GM18519 (cell line): ENCODE results near the gene BTBD6.
A peak's percentile ranks its signal among the peaks of the same experiment; 100 is the strongest.

Experiments used
- ATAC-seq: cut with Tn5 transposase; IDR thresholded peaks from one replicate; pipeline ENCODE4 v1.9.1; 2021; ENCODE audit warnings: mild to moderate bottlenecking, moderate library complexity; ENCODE audit not compliant: unreplicated experiment, low FRiP score

The BTBD6 gene

GRCh38 chr14:105248368-105249181, at the start of gene BTBD6:
Gene BTBD6 (plus strand): TSS chr14:105248533. CDS start chr14:105248712, 179 bp downstream.
- peak; percentile 80 for ATAC-seq

DNA sequence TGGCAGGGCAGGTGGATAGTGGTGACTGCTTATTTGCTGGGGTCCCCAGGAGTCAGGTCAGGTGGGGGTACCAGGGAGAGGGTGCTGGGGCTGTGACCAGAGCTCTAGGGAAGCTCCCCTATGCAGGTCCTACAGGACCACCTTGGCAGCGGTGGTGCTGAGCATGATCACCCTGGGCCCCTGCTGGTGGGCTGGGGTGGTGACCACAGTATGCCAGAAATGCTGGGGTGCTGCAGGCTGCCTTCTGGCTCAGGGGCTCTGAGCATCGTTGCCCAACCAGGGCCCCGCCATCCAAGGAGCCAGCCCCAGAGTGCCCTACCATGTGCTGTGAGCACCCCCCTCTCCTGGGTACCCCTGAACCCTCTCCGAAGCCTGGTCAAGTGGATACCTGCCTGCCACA, 49.7 kb upstream of the BTBD6 start:
- ATAC-seq: no peak

GRCh38 chr14:105199093-105199492, 49.2 kb upstream of the BTBD6 start:
- no peak for ATAC-seq

GRCh38 chr14:105200074-105200473, 48.3 kb upstream of the BTBD6 start:
- no peak for ATAC-seq

DNA sequence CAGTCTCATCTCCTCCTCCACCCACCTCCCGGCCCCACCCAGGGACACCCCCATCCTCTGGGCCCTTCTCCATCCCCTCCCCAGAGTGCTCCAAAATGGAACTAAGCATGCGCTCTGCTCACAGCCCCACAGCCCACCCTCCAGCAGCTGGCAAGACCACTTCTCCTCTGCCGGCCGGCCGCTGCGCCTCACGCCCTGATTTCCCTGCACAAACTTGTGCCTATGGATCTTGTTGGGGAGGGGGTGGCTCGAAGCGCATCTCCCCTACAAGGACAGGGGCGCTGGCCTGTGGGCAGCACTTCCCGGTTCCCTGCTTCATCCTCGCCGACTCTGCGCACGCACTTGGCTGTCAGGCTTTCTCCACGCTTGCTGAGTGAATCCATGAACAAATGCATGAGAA, 47.7 kb upstream of the BTBD6 start:
- no peak for ATAC-seq

DNA sequence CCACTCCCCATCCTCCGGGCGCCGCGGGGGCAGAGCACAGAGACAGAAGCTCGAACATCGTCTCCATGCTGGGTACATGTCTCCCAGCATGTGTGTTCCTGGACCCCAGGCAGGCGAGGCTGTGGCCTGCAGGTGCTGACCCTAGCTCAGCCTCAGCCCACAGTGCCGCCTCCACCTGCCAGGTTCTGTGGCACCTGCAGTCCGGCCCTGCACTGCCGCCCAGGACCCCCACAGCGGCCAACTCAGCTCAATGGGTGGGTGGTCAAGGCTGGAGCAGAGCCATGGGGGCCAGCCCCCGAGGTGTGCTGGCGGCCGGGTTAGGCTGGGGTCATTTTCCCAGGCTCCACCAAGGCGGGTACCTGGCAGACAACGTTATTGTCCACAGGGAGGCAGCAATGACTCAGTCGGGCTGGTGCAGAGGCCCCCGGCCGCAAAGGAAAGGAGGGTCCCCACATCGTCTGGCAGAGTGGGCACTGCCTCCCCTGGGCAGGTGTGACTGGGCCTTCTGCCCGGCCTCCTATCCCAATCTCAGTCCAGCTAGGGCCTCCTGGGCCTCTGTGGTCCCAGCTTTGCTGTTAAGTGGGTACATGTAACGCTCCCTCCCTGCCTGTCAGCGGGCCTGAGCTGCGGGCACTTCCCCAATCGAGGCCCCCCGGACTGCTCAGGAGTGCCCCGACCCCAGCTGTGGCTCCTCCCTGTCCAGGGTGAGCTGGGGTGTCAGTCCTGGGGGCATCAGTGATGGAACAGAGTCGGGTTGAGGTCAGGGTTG, 47.0 kb upstream of the BTBD6 start:
- no peak for ATAC-seq

- no peak for ATAC-seq
Measured at GRCh38 chr14:105201925-105202513, 46.3 kb upstream of the BTBD6 start.

- ATAC-seq: no peak
Measured at GRCh38 chr14:105203057-105203531, 45.2 kb upstream of the BTBD6 start.

DNA sequence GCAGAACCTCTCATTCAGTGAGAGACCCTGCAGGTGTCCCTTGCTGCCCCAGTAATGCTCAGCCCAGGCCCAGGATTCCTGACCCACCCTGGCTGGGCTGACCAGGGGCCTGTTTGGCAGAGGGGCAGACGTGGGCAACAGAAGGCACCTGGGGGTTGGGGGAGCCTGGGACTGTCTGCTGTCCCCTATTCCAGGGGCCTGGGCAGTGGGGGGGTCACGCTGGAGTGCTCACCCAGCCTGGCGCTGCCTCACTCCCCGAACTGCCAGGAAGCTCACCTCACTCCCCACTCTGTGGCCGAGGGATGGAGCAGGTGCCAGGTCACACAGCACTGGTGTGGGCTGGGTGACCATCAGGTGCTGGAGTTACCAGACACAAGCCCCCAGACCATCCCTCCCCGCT, 44.6 kb upstream of the BTBD6 start:
- no peak for ATAC-seq

GRCh38 chr14:105204206-105204930, 44.0 kb upstream of the BTBD6 start:
- ATAC-seq: no peak

DNA sequence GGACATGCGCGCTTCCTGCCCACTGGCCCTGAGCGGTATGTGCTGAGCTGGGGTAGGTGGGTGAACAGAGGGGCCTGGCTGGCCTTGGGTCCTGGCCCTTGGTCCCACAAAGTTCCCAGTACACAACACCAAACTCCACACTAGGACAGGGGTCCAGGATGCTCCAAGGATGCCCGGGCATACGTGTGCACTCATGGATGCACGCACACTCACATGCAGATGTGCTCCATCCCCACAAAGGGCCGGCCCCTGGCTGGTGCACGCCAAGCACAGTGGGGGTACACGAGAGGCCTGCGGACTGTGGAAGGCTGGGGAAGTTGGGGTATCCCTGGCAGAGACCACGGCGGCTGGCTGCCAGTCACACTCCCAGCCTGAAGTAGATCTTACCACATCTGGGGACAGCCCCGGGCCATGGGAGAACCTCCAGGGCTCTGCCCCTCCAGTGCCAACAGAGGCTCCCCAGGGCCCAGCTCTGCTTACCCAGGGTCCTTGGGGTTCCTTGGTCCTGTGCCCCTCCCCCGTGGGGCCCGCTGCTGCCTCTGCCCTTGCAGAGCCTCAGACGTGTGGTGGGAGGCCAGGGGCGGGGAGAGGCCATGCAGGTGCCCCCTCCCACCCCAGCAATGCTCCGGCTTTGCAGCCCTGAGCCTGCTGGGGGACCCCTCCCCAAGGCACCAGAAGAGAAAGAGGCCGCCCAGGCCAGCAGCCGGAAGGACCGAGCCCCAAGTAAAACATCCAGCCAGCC, 43.2 kb upstream of the BTBD6 start:
- ATAC-seq: no peak

- no peak for ATAC-seq
Measured at GRCh38 chr14:105205673-105206208, 42.6 kb upstream of the BTBD6 start.

GRCh38 chr14:105206873-105207272, 41.5 kb upstream of the BTBD6 start:
- no peak for ATAC-seq

DNA sequence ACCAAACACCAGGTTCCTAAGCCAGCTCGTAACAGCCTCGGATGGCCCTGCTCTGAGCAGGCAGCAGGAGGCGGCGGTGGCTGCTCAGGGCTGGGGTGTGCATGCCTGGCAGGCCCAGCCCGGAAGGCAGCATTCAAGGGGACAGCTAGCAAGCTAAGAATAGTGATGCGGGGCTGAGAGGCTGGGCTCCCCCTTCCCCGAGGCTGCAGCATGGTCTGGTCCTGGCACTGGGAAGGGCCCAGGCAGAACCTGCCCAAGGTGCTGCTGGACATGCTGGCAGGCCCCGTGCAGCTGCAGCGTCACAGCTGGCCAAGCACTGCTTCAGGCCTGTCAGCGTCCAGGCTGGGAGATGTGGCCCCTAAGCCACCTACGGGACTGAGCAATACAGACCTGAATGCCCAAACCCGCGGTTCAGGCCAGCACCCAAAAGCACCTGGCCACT, 40.9 kb upstream of the BTBD6 start:
- no peak for ATAC-seq

DNA sequence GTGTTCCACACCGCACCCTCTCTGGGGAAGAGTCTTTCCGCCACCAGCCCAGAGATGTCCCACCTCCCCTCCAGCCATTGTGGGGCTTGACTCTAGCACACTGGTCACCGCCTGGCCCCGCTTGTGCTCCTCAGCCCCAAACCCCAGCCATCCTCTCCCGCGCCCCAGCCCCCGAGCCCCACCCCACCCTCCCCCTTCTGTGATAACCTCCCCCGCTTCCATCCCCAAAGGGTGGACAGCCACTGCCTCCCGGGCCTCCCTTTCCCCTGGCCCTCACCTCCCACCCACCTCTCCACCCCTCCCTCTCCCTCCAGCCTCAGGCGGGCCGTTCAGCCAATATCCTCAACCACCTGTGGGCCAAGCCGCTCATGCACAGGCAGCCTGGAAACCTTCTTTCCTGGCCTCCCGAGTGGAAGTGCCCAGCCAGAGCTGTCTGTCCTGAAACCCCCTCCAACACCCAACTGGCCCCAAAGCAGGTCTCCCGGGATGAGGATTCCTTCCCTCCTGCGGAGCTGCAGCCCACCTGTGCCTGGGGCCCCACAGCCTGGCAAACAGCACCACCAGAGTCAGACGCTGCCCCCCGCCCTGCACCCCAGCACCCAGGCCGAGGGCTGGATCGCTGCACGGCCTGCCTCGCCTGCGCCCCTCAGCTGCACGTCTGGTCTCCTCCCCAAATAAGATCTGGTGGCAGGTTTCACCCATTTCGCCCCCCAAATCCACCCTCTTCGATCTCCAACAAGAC, 40.2 kb upstream of the BTBD6 start:
- no peak for ATAC-seq

DNA sequence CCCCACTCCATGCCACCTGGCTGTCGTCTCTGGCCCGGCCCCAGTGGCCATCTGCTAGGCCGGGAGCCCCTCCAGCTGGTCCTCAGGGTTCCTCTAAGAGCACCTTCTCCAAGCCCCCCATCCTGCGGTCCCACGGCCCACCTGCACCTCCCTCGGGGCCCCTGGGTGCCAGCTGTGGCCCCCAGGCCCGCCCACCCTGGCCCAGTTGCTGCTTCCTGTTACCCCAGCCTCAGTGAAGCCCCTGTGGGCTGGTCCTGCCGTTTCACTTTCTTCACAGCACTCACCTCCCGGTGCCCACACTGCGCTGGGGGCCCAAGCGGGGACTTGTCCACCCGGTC, 39.6 kb upstream of the BTBD6 start:
- no peak for ATAC-seq

DNA sequence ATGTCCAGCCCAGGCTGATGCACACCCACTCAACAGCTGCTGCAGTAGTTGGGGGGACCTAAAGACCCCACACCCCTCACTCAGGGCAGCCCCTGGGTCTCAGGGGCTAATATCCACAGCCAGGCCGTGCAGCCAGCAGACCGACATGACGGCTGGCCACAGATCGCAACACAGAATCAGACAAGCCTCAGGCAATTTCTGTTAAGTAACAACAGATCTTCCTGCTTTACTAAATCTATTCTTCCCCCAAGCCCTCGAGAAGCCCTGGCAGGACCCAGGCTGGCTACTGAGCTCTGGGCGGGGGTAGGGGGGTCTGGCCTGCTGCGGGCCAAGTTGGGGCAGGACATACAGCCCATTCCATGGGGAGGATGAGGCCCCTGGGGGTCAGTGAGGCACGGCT, 39.2 kb upstream of the BTBD6 start:
- no peak for ATAC-seq

DNA sequence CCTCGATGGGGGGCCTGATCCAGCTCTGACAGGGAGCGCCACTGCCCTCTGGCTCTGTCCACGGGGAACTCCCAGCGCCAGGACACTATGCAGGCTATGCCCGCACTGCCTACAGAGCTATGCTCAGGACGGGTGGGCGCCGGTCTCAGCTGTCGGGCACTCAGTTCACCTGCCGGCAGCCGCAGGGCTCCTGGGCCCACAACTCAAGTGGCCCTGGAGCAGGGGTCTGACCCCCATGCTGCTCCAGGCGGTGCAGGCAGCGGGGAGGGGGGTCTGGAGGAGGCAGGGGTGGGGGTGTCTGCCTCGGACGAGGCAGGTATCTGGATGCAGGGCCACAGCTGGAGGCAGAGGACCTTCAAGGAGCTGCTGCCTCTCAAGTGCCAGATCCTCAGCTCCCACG, 38.7 kb upstream of the BTBD6 start:
- ATAC-seq: no peak
